Neural cell (in vitro differentiated cells): ENCODE data around the gene INTU. TPM values are rescaled to one million over a fixed set of nuclear protein-coding genes. Genes with fewer than 3 reads are reported as not detected.

Source experiments
- H2AFZ ChIP-seq: fragments of 200-600, 300-800 bp; sonication (generic), shearing (Covaris generic); 2 replicates; pipeline ENCODE4 v1.6.0; 2014; ENCODE audit warnings: low read depth, mild to moderate bottlenecking, antibody characterized with exemption, low read length, moderate library complexity
- H3F3A ChIP-seq: fragments of 200-600 bp; shearing (Covaris generic); 2 replicates; pipeline ENCODE4 v1.6.1; 2016; ENCODE audit warnings: mild to moderate bottlenecking, moderate library complexity, mixed read lengths, antibody characterized with exemption, low read length; ENCODE audit not compliant: insufficient read depth, poor library complexity, severe bottlenecking
- H3K27ac ChIP-seq: fragments of 200-600, 300-800 bp; sonication (generic), shearing (Covaris generic); 2 replicates; pipeline ENCODE4 v1.5.1; 2014; ENCODE audit warnings: mild to moderate bottlenecking, low read length, moderate library complexity
- H3K27me3 ChIP-seq: fragments of 300-800, 200-600 bp; sonication (generic), shearing (Covaris generic); 2 replicates; pipeline ENCODE4 v1.6.0; 2014; ENCODE audit warnings: mild to moderate bottlenecking, low read depth, low read length, moderate library complexity; ENCODE audit not compliant: insufficient read depth
- H3K36me3 ChIP-seq: fragments of 300-800, 200-600 bp; sonication (generic), shearing (Covaris generic); 2 replicates; pipeline ENCODE4 v1.5.1; 2014; ENCODE audit warnings: mild to moderate bottlenecking, antibody characterized with exemption, low read length, moderate library complexity; ENCODE audit not compliant: insufficient read depth
- H3K4me2 ChIP-seq: fragments of 300-800, 200-600 bp; sonication (generic), shearing (Covaris generic); 2 replicates; pipeline ENCODE4 v1.6.0; 2014; ENCODE audit warnings: mild to moderate bottlenecking, low read length
- H3K4me3 ChIP-seq: fragments of 300-800, 200-600 bp; sonication (generic), shearing (Covaris generic); 2 replicates; pipeline ENCODE4 v1.5.1; 2014; ENCODE audit warnings: mild to moderate bottlenecking, low read length, moderate library complexity
- H3K79me2 ChIP-seq: fragments of 200-600 bp; shearing (Covaris generic); replicated peaks from 2 replicates; pipeline ENCODE4 v1.6.0; 2014; ENCODE audit warnings: mild to moderate bottlenecking, low read length, moderate library complexity; ENCODE audit not compliant: insufficient read depth
- H3K9ac ChIP-seq: fragments of 300-800, 200-600 bp; sonication (generic), shearing (Covaris generic); 2 replicates; pipeline ENCODE4 v1.6.1; 2016; ENCODE audit warnings: mild to moderate bottlenecking, low read length, mixed read lengths
- H3K9me2 ChIP-seq: fragments of 200-600 bp; shearing (Covaris generic); 2 replicates; pipeline ENCODE4 v1.6.1; 2016; ENCODE audit warnings: mild to moderate bottlenecking, low read length, mixed read lengths; ENCODE audit not compliant: insufficient read depth
- H3K9me3 ChIP-seq: fragments of 200-600, 300-800 bp; sonication (generic), shearing (Covaris generic); 2 replicates; pipeline ENCODE4 v1.6.1; 2016; ENCODE audit warnings: mild to moderate bottlenecking, mixed run types, low read length, moderate library complexity, mixed read lengths
- H4K20me1 ChIP-seq: fragments of 200-600 bp; shearing (Covaris generic); 2 replicates; pipeline ENCODE4 v1.6.1; 2016; ENCODE audit warnings: mild to moderate bottlenecking, mixed run types; ENCODE audit not compliant: insufficient read depth
- CTCF ChIP-seq: fragments of 450-650 bp; IDR thresholded peaks from 2 replicates; pipeline ENCODE4 v1.5.1; 2014; ENCODE audit warnings: antibody characterized with exemption, mild to moderate bottlenecking, moderate library complexity; ENCODE audit not compliant: poor library complexity, severe bottlenecking
- EP300 ChIP-seq: fragments of 450-650 bp; conservative IDR thresholded peaks from 2 replicates; pipeline ENCODE4 v1.6.1; 2014; ENCODE audit warnings: antibody characterized with exemption, mild to moderate bottlenecking, moderate library complexity; ENCODE audit not compliant: poor library complexity, severe bottlenecking
- EZH2 ChIP-seq: fragments of 200-600, 300-800 bp; shearing (Covaris generic), sonication (generic); IDR thresholded peaks from 2 replicates; pipeline ENCODE4 v1.6.1; 2014; ENCODE audit warnings: antibody characterized with exemption, low read length, borderline replicate concordance, mild to moderate bottlenecking; ENCODE audit not compliant: insufficient read depth, poor library complexity, severe bottlenecking
- MXI1 ChIP-seq: fragments of 450-650 bp; conservative IDR thresholded peaks from 2 replicates; pipeline ENCODE4 v1.6.1; 2014; ENCODE audit warnings: antibody characterized with exemption, mild to moderate bottlenecking; ENCODE audit not compliant: poor library complexity, severe bottlenecking
- POLR2AphosphoS5 ChIP-seq: IDR thresholded peaks from 2 replicates; pipeline ENCODE4 v1.6.1; 2012
- REST ChIP-seq: IDR thresholded peaks from 2 replicates; pipeline ENCODE4 v1.6.1; 2012; ENCODE audit warnings: borderline replicate concordance
- SMC3 ChIP-seq: fragments of 450-650 bp; conservative IDR thresholded peaks from 2 replicates; pipeline ENCODE4 v1.6.1; 2014; ENCODE audit warnings: antibody characterized with exemption, mild to moderate bottlenecking, moderate library complexity; ENCODE audit not compliant: poor library complexity
- polyA plus RNA-seq: library from polyadenylated mRNA; depleted of rRNA; stranded (reverse); fragments of >200 nt; gene quantifications from 2 replicates; pipeline ENCODE4 v1.2.3, GENCODE V29; 2014

The INTU gene
- polyA plus RNA-seq, 1 donor from 2014 or later = 15.7 TPM

- H3K4me2 ChIP-seq = no peak within 1 kb of the TSS
- no peaks in the 10 kb centered on the region for H3K36me3 ChIP-seq
- H4K20me1 ChIP-seq = no peaks in the 10 kb centered on the region
- H2AFZ ChIP-seq = no peak within 1 kb of the TSS
- H3K9me2 ChIP-seq = no peaks in the 10 kb centered on the region
- no peaks in the 10 kb centered on the region for H3K9me3 ChIP-seq
- H3K27ac ChIP-seq = no peak within 1 kb of the TSS
- H3K27me3 ChIP-seq = no peaks in the 10 kb centered on the region
- no peak within 1 kb of the TSS for H3K9ac ChIP-seq
- H3F3A ChIP-seq = no peaks in the 10 kb centered on the region
- no peaks in the 10 kb centered on the region for H3K79me2 ChIP-seq
- H3K4me3 ChIP-seq = no peak within 1 kb of the TSS
- TF ChIP-seq CTCF = no peak
- TF ChIP-seq POLR2AphosphoS5 = no peak
- TF ChIP-seq REST = no peak
- no peak for TF ChIP-seq EZH2
- TF ChIP-seq MXI1 = no peak
These were observed 97.6 kb downstream of the INTU start, which contains the start of gene SLC25A31 for GRCh38 chr4:127730142-127730913. Gene SLC25A31, plus strand, starts transcription at chr4:127730400. Its CDS starts 146 bp downstream, at chr4:127730546.

- Histone ChIP-seq H3K9me3 (no peaks in the 10 kb centered on the region), H3K27ac (no peak overlapping the region), H3K27me3 (no peaks in the 10 kb centered on the region), H3K4me2 (no peak overlapping the region), H3K9me2 (no peaks in the 10 kb centered on the region), H3K79me2 (no peaks in the 10 kb centered on the region), H3F3A (no peaks in the 10 kb centered on the region), H3K36me3 (no peaks in the 10 kb centered on the region), H3K9ac (no peak overlapping the region), H3K4me3 (no peak overlapping the region), H2AFZ (no peak overlapping the region), H4K20me1 (no peaks in the 10 kb centered on the region)
- TF ChIP-seq SMC3 = no peak
- no peak for TF ChIP-seq REST
- TF ChIP-seq EP300 = no peak
These were observed 98.6 kb downstream of the INTU start for GRCh38 chr4:127731406-127731805.
